SK-N-DZ (cell line): ENCODE data around the gene KLF13.

Source experiments
- DNase-seq: peaks from one replicate; pipeline ENCODE4 v3.0.0-alpha.2; 2015; ENCODE audit warnings: low spot score

KLF13 gene

DNA sequence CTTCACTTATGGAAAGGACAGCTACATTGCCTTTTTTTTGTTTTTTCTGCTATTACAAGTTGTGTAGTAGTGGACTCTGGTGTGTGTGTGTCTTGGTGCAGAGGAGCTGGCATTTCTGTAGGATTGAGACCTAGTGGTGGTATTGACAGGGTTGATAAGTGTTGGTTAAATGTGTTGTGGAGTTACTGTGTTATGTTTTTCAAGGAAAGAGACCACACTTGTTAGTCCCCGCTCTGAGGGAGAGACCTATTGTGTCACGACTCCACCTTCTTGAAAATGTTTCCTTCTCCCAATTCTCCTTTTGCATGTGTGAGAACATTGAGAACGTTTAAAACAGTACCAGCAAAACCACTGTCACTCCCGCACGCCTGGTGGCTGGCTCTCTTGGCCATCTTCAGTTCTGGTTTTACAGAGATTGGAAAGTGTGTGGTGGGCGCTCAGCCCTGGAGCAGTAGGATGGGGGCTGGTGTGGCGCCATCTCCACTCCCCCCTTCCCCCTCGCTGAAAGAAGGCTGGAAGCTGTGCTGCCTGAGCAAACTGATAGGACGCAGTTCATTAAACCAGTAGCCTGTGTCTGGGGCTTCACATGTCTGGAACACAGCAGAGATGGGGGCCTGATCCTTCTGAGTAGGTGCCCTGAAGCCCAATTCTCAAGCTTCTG, 5.5 kb downstream of the KLF13 start:
- no peak for DNase-seq

DNA sequence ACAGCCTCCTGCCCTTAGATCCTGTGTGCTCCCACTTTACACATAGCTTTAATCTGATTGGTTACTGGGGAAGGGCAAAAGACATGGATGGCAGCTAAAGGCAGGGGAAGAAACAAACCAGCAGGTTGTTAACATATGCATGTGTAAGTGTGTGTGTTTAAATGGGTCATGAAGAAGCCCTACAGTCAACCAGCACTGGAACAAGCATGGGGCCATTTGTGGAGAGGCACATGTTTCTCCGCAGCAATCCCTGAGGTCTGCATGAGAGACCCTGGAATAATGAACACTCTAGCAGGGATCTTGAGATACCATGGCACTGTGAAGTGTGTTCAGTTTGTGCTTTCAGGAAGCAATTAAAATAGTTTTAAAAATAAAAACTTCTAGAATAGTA, 6.0 kb downstream of the KLF13 start:
- DNase-seq, result no peak

DNA sequence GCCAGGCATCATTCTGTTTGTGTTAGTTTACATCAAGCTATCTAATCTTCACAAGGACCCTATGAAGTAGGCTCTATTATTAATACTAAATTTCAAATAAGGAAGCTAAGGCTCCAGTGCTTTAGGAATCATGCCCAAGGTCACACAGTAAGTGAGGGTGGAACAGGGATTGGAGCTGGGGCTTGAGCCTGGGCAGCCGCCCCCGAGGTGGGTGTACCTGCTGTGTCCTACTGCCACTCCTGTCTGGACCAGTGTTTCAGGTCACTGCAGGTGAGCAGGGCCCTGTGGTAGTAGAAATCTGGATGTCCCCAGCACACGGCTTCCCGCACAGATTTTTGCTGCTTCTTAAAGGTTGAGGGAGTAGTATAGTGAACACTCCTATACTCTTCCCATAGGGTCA, 6.5 kb downstream of the KLF13 start:
- no peak for DNase-seq

DNA sequence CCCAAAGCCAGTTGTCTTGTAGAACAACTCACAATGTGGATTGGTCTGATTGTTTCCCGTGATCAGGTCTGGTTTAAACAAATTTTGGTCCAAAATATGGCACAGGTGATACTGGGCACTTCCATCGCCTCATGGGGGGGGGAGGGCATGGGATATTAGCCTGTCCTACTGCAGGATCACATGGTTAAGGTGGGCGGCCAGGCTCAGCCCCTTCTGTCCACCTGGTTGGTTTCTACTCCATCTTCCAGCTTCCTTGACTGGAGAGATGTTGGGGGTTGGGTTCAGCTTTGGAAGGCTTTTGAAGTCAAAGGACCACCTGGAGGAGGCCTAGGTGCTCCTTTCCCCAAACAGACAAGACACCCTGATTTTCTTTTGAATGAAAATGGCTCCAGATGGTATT, 7.2 kb downstream of the KLF13 start:
- DNase-seq, result no peak

DNA sequence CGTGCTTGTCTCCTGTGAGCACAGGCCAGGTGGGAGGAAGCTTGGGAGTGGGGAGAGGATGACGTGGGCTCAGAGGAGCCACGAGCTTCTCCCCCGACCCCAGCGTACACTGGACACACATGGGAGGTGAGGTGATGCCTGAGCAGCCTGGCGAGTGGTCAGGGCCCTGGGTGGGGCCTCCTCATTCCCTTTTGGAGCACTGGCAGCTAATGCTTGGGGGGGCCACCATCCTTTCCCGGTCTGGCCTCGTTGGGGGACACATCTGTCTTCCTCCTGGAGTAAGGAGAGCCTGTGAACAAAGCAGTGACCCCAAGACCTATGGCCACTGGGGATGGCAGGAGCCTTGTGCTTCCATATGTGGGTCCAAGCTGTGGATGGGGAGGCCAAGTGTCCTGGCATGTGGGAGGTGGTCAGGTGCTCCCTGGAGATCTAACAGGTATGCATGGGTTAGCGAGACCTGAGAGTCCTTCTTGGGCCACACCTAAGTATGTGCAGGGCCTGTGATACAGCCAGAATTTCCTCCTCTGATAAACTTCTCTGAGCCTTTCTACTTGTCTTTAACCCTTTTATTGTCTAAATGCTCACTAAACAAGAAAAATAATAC, 9.5 kb downstream of the KLF13 start:
- DNase-seq, result no peak

DNA sequence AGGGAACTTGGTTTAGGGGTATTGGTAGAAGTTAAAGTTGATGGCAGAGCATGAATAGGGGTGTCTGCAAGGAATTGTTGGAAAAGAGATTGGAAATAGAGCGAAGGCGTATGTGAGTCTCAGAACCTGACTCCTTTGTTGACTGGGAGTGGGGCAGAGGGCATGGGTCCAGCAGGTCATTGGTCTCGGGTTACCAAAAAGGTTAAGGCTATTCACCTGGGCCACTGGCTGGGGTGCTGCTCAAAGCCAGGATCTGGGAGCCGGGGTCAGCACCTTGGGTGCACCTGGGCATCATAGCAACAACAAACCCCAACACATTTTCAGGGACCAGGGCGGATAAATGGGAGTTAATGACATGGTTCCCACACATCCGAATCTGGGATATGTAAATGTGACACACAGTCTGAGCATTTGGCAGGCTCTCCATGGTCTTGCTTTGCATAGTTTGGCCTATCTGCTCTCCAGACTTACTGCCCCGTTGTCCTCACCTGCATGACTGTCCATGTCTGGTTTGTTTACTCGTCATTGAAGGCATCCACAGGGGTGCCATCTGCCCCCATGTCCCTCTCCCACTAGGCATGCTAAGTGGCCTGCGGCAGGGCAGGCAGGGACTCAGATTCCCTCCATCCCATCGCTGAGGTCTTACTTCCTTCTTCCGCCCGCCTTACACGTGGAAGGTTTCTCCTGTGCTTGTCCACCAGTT, 10.1 kb downstream of the KLF13 start:
- DNase-seq, result no peak

- DNase-seq, result no peak
These were observed 10.9 kb downstream of the KLF13 start for GRCh38 chr15:31337352-31338031.

DNA sequence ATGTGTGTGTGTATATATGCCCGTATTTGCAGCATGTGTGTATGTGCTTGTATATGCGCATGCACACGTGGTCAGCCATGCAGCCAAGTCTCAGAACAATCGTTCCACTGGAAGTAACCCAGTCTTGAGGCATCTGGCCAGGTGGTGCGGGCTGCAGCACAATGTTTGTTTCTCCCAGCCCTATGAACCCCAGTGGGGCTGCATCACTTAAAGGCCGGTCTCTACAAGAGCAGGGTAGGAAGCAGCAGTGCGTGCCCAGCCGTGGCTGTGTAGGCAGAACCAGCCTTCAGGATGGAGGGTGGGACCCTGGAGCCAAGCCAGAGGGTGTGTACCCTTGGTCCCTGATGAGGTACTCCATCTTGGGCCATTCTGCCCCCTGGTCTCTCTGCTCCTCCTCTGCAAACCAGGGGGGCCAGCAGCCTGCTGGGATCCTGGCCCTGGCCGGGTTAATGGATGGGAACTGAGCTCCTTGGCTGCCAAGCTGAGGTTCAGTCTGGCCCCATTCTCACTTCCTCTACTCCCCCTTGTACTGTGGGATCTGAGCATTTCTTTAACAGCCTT, 11.8 kb downstream of the KLF13 start:
- DNase-seq, result no peak

DNA sequence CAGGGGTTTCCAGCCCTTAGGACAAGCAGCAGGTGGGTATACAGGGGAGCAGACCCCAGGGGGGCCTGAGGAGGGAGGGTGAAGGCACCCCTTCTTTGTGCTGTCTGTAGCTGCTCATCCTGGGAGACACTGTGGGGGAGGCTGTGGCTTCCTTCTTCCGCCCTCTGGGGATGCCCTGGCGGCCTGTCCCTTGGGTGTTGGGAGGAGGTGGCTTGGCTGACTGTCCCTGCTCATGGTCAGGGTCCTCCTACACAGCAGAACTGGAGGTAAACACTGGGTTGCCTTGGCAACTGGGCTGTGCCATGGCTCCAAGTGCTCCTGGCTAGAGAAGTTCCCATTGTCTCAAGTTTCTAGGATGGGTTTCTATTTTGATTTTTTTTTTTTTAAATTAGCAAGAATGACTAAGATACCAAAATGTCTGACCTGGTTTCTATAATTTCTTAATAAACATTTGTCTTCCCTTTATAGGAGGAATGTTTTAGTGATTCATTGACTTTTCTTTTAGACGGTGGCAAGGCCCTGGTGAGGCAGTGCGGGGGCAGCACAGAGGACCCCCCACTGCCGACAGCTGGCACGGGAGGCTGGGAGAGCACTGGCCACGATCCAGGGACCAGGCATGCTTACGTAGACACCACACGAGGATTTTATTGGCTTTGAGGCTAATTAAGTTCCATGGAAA, 12.4 kb downstream of the KLF13 start:
- DNase-seq, result no peak

DNA sequence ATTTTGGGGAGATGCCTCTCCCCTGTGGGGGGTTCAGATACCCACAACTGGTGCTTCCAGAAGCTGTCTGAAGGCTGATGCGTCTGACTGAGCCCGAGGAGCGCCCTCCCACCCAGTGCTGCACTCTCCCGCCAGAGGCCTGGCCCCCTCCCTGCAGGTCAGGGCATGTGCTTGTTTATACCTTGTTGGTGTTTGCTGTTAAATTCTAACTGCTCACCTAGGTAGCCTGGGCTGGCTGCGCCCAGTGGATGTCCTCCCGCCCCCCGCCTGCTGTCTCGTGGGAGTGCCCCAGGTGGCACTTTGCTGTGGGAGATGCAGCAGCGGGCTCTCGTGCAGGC, 12.9 kb downstream of the KLF13 start:
- no peak for DNase-seq

- no peak for DNase-seq
These were observed 13.4 kb downstream of the KLF13 start for GRCh38 chr15:31340047-31340446.

GRCh38 chr15:31340592-31340991, 14.0 kb downstream of the KLF13 start:
- no peak for DNase-seq

DNA sequence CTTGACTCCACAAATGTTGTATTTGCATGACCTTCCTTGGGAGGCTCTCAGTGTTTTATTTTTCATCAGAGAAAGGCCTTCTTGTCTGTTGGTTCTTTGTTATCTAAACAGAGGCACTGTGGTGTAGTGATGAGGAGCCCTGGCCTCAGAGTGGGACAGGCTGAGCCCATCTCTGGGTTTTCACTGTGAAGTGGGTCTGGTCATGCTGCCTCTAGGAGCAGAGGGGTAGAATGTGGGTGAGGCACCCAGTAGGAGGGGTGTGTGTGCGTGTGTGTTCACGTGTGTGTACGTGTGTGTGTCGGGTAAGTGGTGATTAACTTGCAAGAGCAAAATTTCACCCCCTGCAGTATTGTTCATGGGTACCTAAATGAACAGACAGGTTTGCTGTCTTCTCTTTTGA, 14.4 kb downstream of the KLF13 start:
- no peak for DNase-seq

- no peak for DNase-seq
These were observed 15.0 kb downstream of the KLF13 start for GRCh38 chr15:31341496-31342195.

DNA sequence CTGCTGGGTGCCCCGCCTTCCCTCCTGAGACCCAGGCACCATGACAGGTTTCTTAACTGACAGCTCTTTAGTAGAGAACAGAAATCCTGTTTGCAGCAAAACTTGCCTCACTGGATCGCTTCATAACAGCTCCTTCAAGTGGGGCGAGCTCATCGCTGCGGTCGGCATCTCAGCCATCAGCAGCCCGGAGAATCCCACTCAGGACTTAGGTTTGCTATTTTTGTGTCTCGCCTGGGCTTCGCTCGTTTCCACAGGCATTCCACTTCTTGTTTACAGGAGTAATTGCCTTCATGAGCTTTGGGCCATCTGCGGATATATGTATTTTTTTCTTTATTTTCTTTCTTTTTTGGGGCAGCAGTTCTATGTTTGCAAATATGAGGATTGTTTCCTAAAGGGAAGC, 15.7 kb downstream of the KLF13 start:
- DNase-seq, result no peak

DNA sequence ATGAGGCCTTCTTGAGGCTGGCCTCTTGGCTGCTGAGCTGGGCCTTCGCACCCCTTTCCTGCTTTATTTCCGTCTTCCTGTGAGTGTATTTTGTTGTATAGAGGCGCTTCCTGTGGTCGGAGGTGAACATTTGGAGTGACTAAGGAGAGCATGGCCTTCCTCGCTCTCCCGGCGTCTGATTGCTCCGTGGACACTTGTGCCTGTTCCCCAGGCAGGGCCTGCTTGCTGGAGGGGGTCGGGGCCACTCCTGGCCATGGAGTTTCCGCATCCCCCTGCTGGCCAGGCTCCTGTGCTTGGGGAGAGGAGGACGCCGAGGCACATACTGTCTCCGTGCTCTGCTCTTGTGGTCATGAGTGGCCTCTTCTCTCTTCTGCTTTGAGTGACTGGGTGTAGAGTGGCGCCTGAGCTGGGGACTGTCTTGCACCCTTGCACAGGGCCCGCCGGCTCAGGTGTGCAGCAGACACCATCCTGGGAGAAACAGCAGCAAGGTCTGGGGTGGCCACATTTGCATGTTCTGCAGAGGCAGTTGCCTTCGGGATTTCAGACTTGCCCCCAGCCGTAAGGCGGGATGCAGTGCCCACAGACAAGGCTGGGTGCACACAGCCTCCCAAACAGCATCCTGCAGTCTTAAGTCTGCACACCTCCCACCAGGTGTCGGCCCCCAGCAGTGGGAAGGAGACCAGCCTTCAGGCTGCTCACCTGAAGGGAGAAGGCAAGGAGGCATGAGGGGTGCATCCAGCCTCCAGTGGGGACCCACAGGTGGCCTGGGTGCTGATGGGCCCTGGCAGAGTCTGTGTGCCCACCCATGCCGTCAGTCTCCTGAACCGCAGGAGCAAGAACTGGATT, 16.4 kb downstream of the KLF13 start:
- no peak for DNase-seq

DNA sequence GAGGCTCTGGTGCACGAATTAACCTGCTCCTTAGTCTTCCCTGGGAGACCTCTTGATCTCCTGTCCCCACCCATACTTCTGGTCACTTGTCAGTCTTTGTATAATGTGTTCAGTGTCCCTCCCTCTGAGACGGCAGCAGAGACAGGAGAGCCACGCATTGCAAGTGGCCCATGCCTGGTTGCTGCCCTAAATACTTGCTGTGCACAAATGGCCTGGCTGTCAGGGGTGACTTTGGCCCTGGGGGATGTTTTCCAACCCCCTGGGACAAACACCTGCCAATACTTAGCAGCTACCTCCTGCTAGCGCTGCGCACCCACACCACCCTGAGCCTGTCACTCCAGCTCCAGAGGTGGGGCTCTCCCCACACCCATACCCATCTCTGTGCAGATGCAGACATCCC, 17.2 kb downstream of the KLF13 start:
- DNase-seq, result no peak

DNA sequence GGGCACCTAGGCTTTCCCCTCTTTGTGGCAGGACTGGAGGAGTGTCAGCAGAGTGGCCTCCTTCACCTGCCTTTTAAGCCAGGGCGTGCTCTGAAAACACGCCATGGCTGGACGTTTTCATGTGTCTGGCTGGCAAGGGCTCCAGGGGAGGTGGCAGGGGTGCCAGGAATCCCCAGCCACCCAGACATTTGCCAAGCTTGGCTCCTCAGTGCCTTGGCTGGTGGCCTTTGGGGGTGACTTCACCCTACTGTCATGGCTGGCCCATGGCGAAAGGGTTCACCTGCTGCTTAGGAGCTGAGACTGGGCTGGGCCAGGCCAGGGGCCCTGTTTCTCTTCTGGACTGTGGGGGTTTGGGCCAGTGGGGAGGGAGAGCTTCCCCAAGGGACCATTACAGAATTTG, 17.6 kb downstream of the KLF13 start:
- DNase-seq, result no peak

DNA sequence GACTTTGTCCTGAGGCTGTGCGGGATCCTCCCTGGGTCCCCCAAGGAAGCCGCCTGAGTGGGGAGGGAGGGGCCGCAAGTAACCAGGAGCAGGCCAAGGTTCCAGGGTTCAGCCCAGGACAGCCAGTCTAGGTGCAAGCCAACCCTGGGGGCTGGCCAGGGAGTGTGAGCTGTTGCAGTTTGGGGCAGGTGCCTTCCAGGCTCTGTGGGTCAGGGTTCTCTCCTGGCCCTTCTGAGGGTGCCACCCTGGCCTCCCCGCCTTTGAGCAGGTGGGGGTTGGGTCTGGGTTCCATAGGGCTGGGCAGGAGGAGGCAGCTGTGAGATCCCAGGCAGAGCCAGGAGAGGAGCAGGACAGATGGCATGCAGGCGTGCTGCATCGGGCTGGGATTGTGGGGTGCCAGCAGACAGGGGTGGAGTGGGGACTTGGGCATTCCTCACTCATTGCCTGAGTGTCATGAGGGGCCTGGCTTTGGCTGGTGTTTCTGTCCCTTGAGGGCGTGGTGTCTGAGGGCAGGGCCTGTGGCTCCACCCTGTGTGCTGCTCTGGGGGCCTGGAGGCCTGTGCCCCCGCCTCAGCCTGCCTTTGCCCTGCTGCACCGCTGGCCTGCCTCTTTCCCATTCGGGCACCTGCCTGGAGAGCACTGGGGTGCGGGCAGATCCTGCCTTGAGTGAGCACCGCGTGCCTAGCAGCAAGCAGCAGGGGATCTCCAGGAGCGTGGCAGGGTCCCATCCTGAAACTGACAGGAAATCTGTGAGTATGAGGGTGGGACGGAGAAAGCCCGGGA, 18.4 kb downstream of the KLF13 start:
- DNase-seq, result no peak
